ENCODE measurements around the gene SARDH.

- no peak for TF ChIP-seq CTCF (IDR thresholded peaks at IDR 0.05; ENCODE audit: low read depth, low read length, poor library complexity, severe bottlenecking)
- no peak for TF ChIP-seq EZH2phosphoT487 (IDR thresholded peaks at IDR 0.05; ENCODE audit: borderline replicate concordance, low read length)
These were observed 109.4 kb downstream of the SARDH start for GRCh38 chr9:133628766-133629165.
